Psoas muscle (tissue), 8 donors: Measurements from ENCODE around the gene TBC1D17. TPM values are rescaled to one million over a fixed set of nuclear protein-coding genes. Genes with fewer than 3 reads are reported as not detected.
A peak's percentile ranks its signal among the peaks of the same experiment; 100 is the strongest.

Source experiments
- ATAC-seq, 4 donors: fragments of 200-7000 bp; cut with Tn5 transposase; one replicate each; pipeline ENCODE4 v1.9.1; 2020; ENCODE audit warnings: moderate library complexity in 3 of 4, mild to moderate bottlenecking in 2 of 4
- DNase-seq, 2 donors: peaks; one replicate each; pipeline ENCODE4 v3.0.0-alpha.2; 2020
- H3K27ac ChIP-seq: fragments of 200-600 bp; one replicate; pipeline ENCODE4 v1.8.0; 2022
- H3K27me3 ChIP-seq, 3 donors: fragments of 200-600 bp in 1 of 3; one replicate each; pipeline versions ENCODE4 v1.6.1 to v1.8.0; 2013 to 2022; ENCODE audit warnings: low read length in 2 of 3, mild to moderate bottlenecking in 2 of 3, moderate library complexity in 1 of 3; ENCODE audit not compliant: insufficient read depth in 3 of 3
- H3K36me3 ChIP-seq, 2 donors: fragments of 200-600 bp in 1 of 2; one replicate each; pipeline versions ENCODE4 v1.6.1 to v1.8.0; 2013 to 2022; ENCODE audit warnings: low read depth in 1 of 2, mild to moderate bottlenecking in 1 of 2, moderate library complexity in 1 of 2; ENCODE audit not compliant: insufficient read depth in 1 of 2
- H3K4me1 ChIP-seq: fragments of 200-600 bp; one replicate; pipeline ENCODE4 v1.8.0; 2022
- H3K4me3 ChIP-seq: fragments of 200-600 bp; one replicate; pipeline ENCODE4 v1.8.0; 2022; ENCODE audit warnings: mild to moderate bottlenecking
- H3K9me3 ChIP-seq: fragments of 200-600 bp; one replicate; pipeline ENCODE4 v1.8.0; 2022
- CTCF ChIP-seq: fragments of 200-600 bp; IDR thresholded peaks from one replicate; pipeline ENCODE4 v1.8.0; 2022; ENCODE audit warnings: antibody characterized with exemption
- WGBS, 3 donors: extraction: QIAGEN DNeasy Blood & Tissue Kit; methylation state at CpG; one replicate each; pipeline versions ENCODE4 v1.1.6 to v1.1.7; 2013; 5-methylcytosine and 5-hydroxymethylcytosine counted together
- intact Hi-C, 2 donors: fragments of 100-400 bp; cut with DNase I; formaldehyde crosslinking; loops; one replicate each; pipeline versions ENCODE4 v1.11.0 to v1.14.2; 2022
- polyA plus RNA-seq, 3 donors: library from polyadenylated mRNA; stranded (reverse); fragments of 200-250 nt; gene quantifications; one replicate each; pipeline ENCODE4 v1.2.3, GENCODE V29; 2013
- total RNA-seq, 4 donors: library from RNA; stranded (reverse); fragmentation: NEBNext Ultra II Directional in 2 of 4; extraction: Animal tissue kit (Norgen Biotek cat#: 25700) in 2 of 4; gene quantifications; one replicate each; pipeline versions ENCODE4 v1.2.1 to v1.2.4, GENCODE V29; 2021 to 2023
- donor health status: healthy with polysubstance abuse.
- donor health status: DM: no; HTN: no; CAD: no; lungs with moderate emphysema.
- donor health status: Bipolar disorder and iron deficiency.
- donor health status: healthy.
- donor health status: DM: yes; HTN: yes; CAD: no.
- donor health status: DM: no; HTN: no; CAD: no.
- donor health status: DM: no; HTN: no; CAD: no.
- donor health status: DM: yes; HTN: yes; CAD: no.

Gene TBC1D17
- total and polyA plus RNA-seq, 7 donors = 36.3 to 107 (median 81.8) TPM

DNA sequence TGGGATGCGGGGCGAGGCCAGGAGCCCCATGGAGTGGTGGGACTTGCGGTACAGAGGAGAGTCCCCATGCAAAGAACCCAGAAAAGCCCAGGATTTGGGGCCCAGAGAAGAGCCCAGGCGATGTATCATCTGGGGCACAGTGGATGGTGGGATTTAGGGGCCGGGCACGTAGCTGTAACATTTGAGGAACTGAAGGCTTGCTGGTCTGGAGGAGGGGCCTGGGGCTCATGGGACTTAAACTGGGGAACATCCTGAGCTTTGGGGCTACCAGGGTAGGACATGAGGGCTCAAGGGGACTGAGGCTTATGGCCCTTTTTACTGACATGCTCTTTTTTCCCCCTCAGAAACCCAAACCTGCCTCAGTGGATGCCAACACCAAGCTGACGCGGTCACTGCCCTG lies 45.9 kb upstream of the TBC1D17 start:
- peak overlapping the region; percentile 89 for H3K27ac ChIP-seq
- H3K4me3 ChIP-seq = no peak overlapping the region
- intact Hi-C loops = no loop called here
- H3K9me3 ChIP-seq = no peaks in the 10 kb centered on the region
- TF ChIP-seq CTCF = no peak
- peaks cover 3 to 87% of the 10 kb centered on the region in 2 donors for H3K36me3 ChIP-seq
- no peak for DNase-seq
- no peak for ATAC-seq
- no peaks in the 10 kb centered on the region for H3K27me3 ChIP-seq
- H3K4me1 ChIP-seq = peaks cover 31% of the 10 kb centered on the region
- WGBS, 3 donors = 94 to 97% (median 96%) methylated on average over 8 of the region's 8 CpGs

DNA sequence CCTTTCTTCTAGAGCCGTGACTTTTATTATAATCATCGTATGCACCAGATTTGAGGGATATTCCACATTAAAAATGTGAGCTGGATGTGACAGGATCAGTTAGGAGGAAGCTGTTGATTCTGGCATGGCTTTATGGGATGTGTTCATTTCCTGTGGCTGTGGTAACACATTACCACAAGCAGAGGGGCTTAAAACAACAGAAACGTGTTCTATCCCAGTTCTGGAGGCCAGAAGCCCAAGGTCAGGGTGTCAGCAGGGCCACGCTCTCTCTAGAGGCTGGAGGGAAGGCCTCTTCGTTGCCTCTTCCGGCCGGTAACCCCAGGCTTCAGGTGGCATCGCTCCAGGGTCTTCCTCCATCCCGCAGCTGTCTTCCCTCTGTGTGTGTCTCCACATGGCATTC lies 44.9 kb upstream of the TBC1D17 start:
- TF ChIP-seq CTCF = no peak
- H3K27ac ChIP-seq = peak overlapping the region; percentile 89
- H3K27me3 ChIP-seq = no peaks in the 10 kb centered on the region
- no peak overlapping the region for H3K4me3 ChIP-seq
- intact Hi-C loops = loop anchor here in 1 of 2 donors (2.0 kb wide), 1 partner anchor 14 kb away; the partner anchor contains the start of gene MED25
- DNase-seq (no peak), ATAC-seq (peak in 1 of 4 donors; percentile 16)
- 38 to 54% (median 43%) methylated on average over 9 of the region's 9 CpGs for WGBS, 3 donors
- peaks cover 31% of the 10 kb centered on the region for H3K4me1 ChIP-seq
- no peaks in the 10 kb centered on the region for H3K9me3 ChIP-seq
- peaks cover 3 to 87% of the 10 kb centered on the region in 2 donors for H3K36me3 ChIP-seq

DNA sequence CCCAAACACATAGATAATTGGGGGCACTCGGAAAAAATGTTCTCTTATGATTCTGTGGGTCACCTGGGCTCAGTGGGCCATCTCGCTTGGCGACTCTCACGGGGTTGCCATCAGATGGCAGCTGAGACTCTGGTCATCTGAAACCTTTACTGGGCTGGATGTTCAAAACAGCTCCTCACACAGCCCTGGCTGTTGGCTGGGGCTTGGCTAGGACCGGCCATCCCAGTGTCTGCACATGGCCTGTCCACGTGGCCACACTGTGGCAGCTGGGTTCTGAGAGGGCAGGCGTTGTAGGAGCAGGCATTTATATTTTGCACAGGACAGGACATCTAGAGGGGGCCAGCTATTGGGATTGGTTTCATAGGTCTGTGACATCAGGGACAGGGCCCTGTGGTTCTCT lies 43.9 kb upstream of the TBC1D17 start:
- H3K36me3 ChIP-seq = peaks cover 3 to 88% of the 10 kb centered on the region in 2 donors
- ATAC-seq (peak; percentile 88 to 93 (median 90)), DNase-seq (peak; percentile 65 to 92)
- H3K27ac ChIP-seq = peak overlapping the region; percentile 89
- H3K27me3 ChIP-seq = no peaks in the 10 kb centered on the region
- intact Hi-C loops = loop anchor here in 1 of 2 donors (2.0 kb wide), 1 partner anchor 15 kb away; the partner anchor contains the start of gene MED25
- H3K4me3 ChIP-seq = no peak overlapping the region
- H3K9me3 ChIP-seq = no peaks in the 10 kb centered on the region
- no peak for TF ChIP-seq CTCF
- WGBS, 3 donors = 29 to 61% (median 37%) methylated on average over 7 of the region's 7 CpGs
- H3K4me1 ChIP-seq = peaks cover 29% of the 10 kb centered on the region

- DNase-seq (no peak), ATAC-seq (no peak)
- no peak for TF ChIP-seq CTCF
- 93 to 97% (median 95%) methylated on average over 11 to 12 of the region's 12 CpGs for WGBS, 3 donors
- intact Hi-C loops = no loop called here
- Histone ChIP-seq H3K4me3 (no peak overlapping the region), H3K9me3 (no peaks in the 10 kb centered on the region), H3K27ac (peak overlapping the region; percentile 89), H3K4me1 (peaks cover 38% of the 10 kb centered on the region), H3K27me3 (no peaks in the 10 kb centered on the region), H3K36me3 (peaks cover 3 to 90% of the 10 kb centered on the region in 2 donors)
Observed at GRCh38 chr19:49835562-49835961, 41.9 kb upstream of the TBC1D17 start.
